Gastroesophageal sphincter (tissue), 4 donors: ENCODE data around the gene EEF1A2. TPM values are rescaled to one million over a fixed set of nuclear protein-coding genes. Genes with fewer than 3 reads are reported as not detected.

Experiments used
- ATAC-seq: fragments of 150-250 bp; one replicate; pipeline ENCODE4 v1.9.1; 2016; ENCODE audit warnings: mild to moderate bottlenecking, moderate library complexity
- H3K27ac ChIP-seq, 4 donors: fragments of 200-600 bp; sonication (generic) in 3 of 4; 1 replicate in 3 of 4; 2 replicates in 1 of 4; pipeline ENCODE4 v1.5.1; 2016 to 2019
- H3K27me3 ChIP-seq: fragments of 200-600 bp; sonication (generic); one replicate; pipeline ENCODE4 v1.5.1; 2019
- H3K36me3 ChIP-seq, 2 donors: fragments of 200-600 bp; sonication (generic); one replicate each; pipeline ENCODE4 v1.5.1; 2019; ENCODE audit warnings: control low read depth in 1 of 2
- H3K4me1 ChIP-seq, 3 donors: fragments of 200-600 bp; sonication (generic); 1 replicate in 2 of 3; 2 replicates in 1 of 3; pipeline ENCODE4 v1.5.1; 2016 to 2019; ENCODE audit warnings: control low read depth in 2 of 3
- H3K4me3 ChIP-seq, 2 donors: fragments of 200-600 bp; sonication (generic); one replicate each; pipeline ENCODE4 v1.5.1; 2019; ENCODE audit warnings: mild to moderate bottlenecking in 1 of 2, moderate library complexity in 1 of 2
- H3K9me3 ChIP-seq, 3 donors: fragments of 200-600 bp; sonication (generic); one replicate each; pipeline ENCODE4 v1.5.1; 2017 to 2019; ENCODE audit warnings: control low read depth in 2 of 3
- EP300 ChIP-seq: sonication (generic); formaldehyde crosslinking; IDR thresholded peaks from one replicate; pipeline ENCODE4 v1.6.1; 2017; ENCODE audit warnings: antibody characterized with exemption, mild to moderate bottlenecking
- POLR2A ChIP-seq, 2 donors: fragments of 450-650 bp; IDR thresholded peaks; one replicate each; pipeline ENCODE4 v1.6.1; 2017; ENCODE audit warnings: antibody characterized with exemption in 2 of 2, mild to moderate bottlenecking in 2 of 2, moderate library complexity in 1 of 2
- POLR2AphosphoS5 ChIP-seq: sonication (generic); formaldehyde crosslinking; IDR thresholded peaks from one replicate; pipeline ENCODE4 v1.6.1; 2017; ENCODE audit warnings: antibody characterized with exemption
- WGBS, 2 donors: methylation state at CpG; one replicate each; pipeline ENCODE4 v1.1.5; 2018; ENCODE audit warnings: low coverage in 1 of 2; 5-methylcytosine and 5-hydroxymethylcytosine counted together
- total RNA-seq, 4 donors: library from RNA; depleted of rRNA; stranded (reverse); fragments of >200 nt; gene quantifications; one replicate each; pipeline ENCODE4 v1.1.0, GENCODE V29; 2016
- TF ChIP-seq, protein P1 (sequence below), 4 experiments: fragments of 200-600 bp in 2 of 4; fragments of 450-650 bp in 2 of 4; sonication (generic) in 1 of 4; IDR thresholded peaks; one replicate each; pipeline ENCODE4 v1.5.1; 2017 to 2019; ENCODE audit warnings: antibody characterized with exemption in 4 of 4, mild to moderate bottlenecking in 2 of 4, moderate library complexity in 2 of 4

EEF1A2 gene
- total RNA-seq, 4 donors from 2014 or later: 0.47 to 6.5 (median 3.4) TPM

DNA sequence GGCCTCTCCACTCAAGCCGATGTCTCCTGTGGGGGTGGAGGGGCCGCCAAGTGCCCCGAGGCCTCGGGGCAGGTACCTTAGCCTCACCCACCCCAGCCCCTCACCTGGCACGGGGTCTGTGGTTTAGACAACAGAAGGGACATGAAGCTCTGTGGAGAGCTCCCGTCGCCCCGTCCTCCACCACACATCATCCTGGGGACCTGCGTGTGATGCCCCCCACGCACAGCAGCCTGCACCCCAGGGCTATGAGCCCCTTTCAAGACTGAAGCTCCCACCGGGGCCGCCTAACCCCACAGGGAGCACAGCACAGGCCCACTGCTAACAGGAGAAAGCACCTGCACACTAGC lies 34.6 kb downstream of the EEF1A2 start:
- WGBS, 2 donors: no CpG with 5 or more reads among the region's 12 CpGs
- no peak for ATAC-seq
- H3K27me3 ChIP-seq: peaks cover 99% of the 10 kb centered on the region
- H3K36me3 ChIP-seq: no peaks in the 10 kb centered on the region
- no peak overlapping the region for H3K27ac ChIP-seq
- no peaks in the 10 kb centered on the region for H3K4me1 ChIP-seq
- no peaks in the 10 kb centered on the region for H3K9me3 ChIP-seq
- TF ChIP-seq, protein P1, sequence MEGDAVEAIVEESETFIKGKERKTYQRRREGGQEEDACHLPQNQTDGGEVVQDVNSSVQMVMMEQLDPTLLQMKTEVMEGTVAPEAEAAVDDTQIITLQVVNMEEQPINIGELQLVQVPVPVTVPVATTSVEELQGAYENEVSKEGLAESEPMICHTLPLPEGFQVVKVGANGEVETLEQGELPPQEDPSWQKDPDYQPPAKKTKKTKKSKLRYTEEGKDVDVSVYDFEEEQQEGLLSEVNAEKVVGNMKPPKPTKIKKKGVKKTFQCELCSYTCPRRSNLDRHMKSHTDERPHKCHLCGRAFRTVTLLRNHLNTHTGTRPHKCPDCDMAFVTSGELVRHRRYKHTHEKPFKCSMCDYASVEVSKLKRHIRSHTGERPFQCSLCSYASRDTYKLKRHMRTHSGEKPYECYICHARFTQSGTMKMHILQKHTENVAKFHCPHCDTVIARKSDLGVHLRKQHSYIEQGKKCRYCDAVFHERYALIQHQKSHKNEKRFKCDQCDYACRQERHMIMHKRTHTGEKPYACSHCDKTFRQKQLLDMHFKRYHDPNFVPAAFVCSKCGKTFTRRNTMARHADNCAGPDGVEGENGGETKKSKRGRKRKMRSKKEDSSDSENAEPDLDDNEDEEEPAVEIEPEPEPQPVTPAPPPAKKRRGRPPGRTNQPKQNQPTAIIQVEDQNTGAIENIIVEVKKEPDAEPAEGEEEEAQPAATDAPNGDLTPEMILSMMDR (IDR thresholded peaks at IDR 0.05): no peak
- TF ChIP-seq EP300 (no peak), POLR2A (IDR thresholded peaks at IDR 0.05) (no peak), POLR2AphosphoS5 (no peak)
- no peak overlapping the region for H3K4me3 ChIP-seq

GRCh38 chr20:63463400-63464288 lies 35.2 kb downstream of the EEF1A2 start:
- H3K27me3 ChIP-seq: peaks cover 98% of the 10 kb centered on the region
- H3K36me3 ChIP-seq: no peaks in the 10 kb centered on the region
- H3K4me3 ChIP-seq: no peak overlapping the region
- TF ChIP-seq EP300 (no peak), POLR2AphosphoS5 (no peak), POLR2A (IDR thresholded peaks at IDR 0.05) (no peak)
- TF ChIP-seq, protein P1 (IDR thresholded peaks at IDR 0.05): no peak
- ATAC-seq: no peak
- H3K4me1 ChIP-seq: no peaks in the 10 kb centered on the region
- no peaks in the 10 kb centered on the region for H3K9me3 ChIP-seq
- 30% methylated on average over 12 of the region's 22 CpGs; no CpG with 5 or more reads in 1 of the 2 donors for WGBS, 2 donors
- no peak overlapping the region for H3K27ac ChIP-seq

GRCh38 chr20:63462244-63462643 lies 36.6 kb downstream of the EEF1A2 start:
- H3K4me1 ChIP-seq: peaks cover 0 to 8% (median 6%) of the 10 kb centered on the region in 3 donors
- H3K4me3 ChIP-seq: no peak overlapping the region
- no peaks in the 10 kb centered on the region for H3K9me3 ChIP-seq
- no peaks in the 10 kb centered on the region for H3K36me3 ChIP-seq
- TF ChIP-seq, protein P1 (IDR thresholded peaks at IDR 0.05): no peak
- no peak for TF ChIP-seq POLR2A (IDR thresholded peaks at IDR 0.05)
- no peak for TF ChIP-seq EP300
- TF ChIP-seq POLR2AphosphoS5: no peak
- 17 to 33% methylated on average over 1 of the region's 2 CpGs for WGBS, 2 donors
- H3K27ac ChIP-seq: no peak overlapping the region
- peaks cover 99% of the 10 kb centered on the region for H3K27me3 ChIP-seq
- ATAC-seq: no peak

GRCh38 chr20:63461104-63461763 lies 37.6 kb downstream of the EEF1A2 start:
- Histone ChIP-seq H3K9me3 (no peaks in the 10 kb centered on the region), H3K4me1 (peaks cover 0 to 19% (median 8%) of the 10 kb centered on the region in 3 donors), H3K4me3 (no peak overlapping the region), H3K27me3 (peaks cover 99% of the 10 kb centered on the region), H3K27ac (no peak overlapping the region), H3K36me3 (no peaks in the 10 kb centered on the region)
- no peak for ATAC-seq
- TF ChIP-seq POLR2AphosphoS5 (no peak), EP300 (no peak)
- TF ChIP-seq, protein P1 (IDR thresholded peaks at IDR 0.05): no peak
- 15 to 19% methylated on average over 6 to 11 of the region's 22 CpGs for WGBS, 2 donors
